HL-60/S4 treated with retinoic acid at 250 ng/mL for 4 days and 3 days (cell line): ENCODE data around the gene MSL3B.

Experiments used
- in situ Hi-C: fragments of 300-500 bp; cut with MboI; formaldehyde crosslinking; loops from 2 replicates; pipeline ENCODE4 v1.7.0; 2022; ENCODE audit warnings: low sequenced_read_pairs

MSL3B gene

DNA sequence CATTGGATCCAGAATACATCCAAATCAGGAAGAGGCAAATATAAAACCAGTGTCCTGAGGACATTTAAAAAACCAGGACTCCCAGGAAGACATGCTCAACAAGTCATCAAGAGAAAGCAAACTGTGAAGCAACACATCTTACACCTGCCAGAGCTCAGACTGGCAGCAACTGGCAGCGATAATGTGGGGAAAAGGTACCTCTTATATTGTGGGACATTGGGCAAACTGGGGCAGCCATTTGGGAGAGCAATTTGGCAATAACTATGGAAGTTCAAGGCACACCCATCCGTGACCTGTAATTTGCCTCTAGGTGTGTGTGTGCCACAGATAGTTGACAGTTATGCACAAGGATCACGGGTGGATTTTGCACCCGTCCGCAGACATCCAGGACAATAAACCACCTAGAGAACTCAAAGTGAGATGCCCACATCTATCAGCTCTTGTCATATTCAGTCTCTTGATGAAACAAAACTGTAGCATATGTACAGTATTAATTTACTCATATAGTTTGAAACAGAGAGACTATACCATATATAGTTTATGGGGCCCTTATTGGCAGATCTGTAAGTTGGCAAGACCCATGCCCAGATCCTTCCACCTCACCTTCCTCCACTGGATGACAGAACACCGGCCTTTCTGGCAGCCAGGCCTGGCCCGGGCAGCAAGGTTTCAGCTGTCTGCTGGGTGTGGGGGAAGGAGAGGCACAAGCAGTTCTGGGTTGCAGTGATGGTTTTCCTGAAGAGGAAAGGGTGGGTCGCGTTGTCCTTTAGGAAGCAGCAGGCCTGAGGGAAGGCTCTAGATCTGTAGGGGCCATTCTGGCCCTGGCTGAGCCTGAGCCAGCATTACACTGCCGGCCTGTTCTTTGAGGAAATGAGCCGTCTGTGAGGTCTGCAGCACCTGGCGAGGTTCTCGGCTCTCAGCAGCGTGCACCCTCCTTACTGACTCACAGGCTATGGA is 32.7 kb downstream of the MSL3B start:
- in situ Hi-C loops, result no loop called here

DNA sequence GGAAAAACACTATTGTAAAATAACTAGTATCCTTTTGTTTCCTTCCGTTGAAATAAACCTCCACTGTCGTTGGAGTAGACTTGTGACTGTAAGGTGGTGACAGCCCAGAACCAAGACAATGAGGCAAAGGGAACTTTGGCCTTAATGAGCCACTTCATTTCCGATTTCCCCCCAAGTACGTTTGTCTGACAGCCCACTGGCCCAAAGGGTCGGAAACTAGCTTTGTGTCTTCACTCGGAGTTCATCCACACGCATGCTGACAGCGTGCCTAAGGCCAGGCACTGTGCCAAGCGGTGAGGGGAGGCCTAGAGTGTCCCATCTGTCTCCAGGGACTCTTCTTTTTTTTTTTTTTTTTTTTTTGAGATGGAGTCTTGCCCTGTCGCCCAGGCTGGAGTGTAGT is 34.8 kb downstream of the MSL3B start:
- in situ Hi-C loops, result no loop called here

DNA sequence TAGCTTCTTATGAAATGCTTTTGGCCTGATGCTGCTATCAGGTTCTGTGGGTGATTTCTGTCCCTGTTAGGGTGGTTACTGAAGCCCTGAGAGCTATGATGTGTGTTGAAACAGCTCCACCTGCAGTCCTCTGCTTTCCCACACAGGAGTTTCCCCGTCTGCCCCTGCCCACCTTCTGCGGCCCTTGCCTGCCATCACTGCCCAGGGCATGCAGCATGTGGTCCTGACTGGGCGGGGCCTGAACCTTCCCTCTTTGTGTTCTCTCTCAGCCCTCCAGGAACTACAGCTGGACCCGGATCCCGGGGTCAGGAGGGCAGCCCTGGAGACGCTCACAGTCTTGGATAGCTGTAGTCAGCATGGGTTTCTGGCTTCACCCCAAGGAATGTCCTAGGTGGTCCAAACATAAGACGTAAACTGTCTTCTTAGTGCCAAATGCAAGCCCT is 35.3 kb downstream of the MSL3B start:
- in situ Hi-C loops, result no loop called here

DNA sequence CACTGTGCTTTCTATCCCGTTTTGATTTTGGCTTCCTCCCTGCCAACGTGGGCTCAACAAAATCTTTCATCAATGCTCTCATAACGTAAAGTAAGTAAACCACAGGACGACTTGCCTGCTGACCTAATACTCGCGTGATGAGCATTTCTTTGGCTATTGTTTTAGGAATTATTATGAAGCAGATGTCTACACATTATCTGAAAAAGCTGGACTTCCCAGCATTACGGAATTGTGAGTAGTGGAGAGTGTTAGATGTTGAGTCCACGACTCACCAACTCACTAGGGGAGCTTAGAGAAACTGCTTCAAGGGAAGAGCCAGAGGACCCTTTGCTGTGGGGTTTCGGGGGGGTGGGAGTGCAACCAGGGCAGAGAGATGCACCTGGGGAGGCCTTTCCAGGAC is 35.8 kb downstream of the MSL3B start:
- in situ Hi-C loops, result no loop called here

DNA sequence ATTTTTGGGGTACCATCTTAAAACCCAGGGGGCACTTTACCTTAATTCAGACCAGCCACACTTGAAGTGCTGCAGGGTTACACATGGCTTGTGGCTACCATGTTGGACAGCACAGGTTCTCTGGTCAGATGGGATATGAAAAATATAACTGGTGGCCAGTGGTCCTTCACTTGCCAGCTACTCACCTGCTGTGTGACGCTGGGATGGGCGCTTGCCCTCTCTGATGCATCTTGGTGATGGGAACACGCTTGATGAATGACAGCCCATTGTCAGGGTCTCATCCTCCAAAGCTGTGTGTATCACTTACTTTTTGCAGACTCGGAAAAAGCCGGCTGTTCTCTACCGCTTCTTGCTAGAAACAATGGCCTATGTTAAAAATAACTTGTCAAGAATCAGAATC is 36.3 kb downstream of the MSL3B start:
- in situ Hi-C loops, result no loop called here

DNA sequence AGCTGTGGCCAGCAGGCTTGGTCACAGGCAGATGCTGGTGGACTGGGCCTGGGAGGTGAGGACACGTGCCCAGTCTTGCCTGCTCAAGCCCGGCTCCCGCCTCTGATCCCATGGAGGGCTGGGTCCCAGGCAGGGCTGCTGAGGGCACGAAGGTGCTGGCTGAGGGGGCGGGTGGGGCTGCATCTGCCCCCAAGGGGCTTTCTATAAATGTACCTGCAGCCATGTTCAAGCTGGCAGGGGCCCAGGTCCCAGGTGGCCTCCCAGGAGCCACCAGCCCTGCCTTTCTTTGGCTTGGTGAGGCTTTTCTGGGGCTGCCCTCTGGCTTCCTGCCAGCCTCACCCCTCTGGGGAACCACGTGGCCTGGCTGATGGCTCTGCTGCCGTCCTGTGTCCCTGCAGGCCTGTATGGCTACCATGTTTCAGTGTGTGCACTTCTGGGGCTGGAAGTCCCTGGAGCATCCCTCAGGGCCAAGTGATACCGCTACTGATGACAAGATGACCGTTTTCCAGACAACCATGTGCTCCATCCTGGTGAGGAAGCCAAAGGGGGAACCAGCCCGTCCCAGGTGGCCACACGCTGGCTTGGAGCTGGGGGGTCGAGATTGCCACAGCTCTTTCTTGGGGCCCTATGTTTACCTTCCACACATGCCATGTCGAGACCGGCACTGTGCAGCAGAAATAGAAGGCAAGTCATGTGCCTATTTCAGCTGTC is 37.0 kb downstream of the MSL3B start:
- in situ Hi-C loops, result no loop called here

DNA sequence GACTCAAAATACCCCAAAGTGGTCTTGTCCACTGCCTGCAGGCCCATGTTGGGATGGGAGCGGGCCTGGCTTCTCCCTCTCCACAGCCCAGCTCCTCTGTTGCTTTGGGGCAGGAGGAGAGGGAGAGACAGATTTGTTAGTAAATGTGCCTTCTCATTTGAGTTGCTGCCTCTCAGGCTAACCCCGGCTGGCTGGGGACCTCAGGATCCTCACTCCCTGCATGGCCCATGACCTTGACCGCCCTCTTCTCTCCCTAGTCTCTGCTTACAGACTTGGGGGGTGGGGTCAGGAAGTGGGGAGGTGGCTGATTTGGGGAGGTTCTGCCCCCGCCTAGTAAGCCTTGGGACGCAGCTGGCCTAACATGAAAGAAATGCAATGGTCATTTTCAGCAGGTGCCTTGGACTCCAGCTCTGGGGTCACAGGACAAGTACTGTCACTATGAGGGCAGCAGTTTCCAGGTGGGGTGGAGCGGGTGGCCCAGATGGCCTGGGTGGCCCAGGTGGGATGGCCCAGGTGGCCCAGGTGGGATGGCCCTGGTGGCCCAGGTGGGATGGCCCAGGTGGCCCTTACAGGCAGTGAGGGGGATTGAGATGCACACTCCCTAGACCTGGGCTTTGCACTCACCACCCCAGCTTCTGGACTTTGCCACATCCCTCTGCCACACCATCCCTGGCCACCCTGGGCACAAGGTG is 37.9 kb downstream of the MSL3B start:
- in situ Hi-C loops, result no loop called here

DNA sequence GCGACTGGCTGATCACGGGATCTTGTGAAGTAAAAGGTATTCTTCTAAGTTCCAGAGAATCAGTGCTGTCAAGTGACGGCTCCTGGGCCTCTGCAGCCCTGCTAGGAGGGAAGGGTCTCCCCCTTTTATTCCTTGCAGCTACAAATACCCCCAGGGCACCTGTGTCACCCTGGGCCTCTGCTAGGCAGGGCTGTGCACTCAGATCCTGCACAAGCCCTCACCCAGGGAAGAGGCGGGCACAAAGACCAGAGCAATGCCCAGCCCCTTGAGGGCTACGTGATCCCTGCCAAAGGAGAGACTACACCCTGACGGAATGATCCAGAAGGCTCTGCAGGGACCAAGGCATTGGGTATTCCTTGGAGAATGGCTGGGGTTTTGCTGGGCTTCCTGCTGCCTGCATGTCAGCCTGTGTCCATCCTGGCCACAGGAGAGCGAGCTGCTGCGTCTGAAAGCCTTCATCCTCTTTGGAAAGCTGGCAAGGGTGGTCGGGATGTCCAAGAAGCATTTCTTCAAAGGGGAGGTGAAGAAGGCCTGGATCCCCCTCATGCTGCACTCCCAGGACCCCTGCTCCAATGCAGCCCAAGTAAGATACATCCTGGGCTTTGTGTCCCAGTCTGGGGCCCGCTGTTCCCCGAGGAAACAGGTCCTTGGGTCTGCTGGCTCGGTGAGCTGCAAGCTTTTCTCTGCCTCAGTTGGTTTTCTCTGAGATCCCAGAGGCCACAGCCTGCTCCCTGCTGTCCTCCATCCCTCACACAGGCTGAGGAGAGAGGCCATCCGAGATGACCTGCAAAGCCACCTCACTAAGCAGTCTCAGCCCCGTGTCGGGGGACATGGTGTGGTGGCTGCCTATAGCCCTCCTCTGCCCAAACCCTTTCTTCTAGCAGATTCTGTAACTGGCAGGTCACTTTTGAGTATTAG is 38.7 kb downstream of the MSL3B start:
- in situ Hi-C loops, result no loop called here

DNA sequence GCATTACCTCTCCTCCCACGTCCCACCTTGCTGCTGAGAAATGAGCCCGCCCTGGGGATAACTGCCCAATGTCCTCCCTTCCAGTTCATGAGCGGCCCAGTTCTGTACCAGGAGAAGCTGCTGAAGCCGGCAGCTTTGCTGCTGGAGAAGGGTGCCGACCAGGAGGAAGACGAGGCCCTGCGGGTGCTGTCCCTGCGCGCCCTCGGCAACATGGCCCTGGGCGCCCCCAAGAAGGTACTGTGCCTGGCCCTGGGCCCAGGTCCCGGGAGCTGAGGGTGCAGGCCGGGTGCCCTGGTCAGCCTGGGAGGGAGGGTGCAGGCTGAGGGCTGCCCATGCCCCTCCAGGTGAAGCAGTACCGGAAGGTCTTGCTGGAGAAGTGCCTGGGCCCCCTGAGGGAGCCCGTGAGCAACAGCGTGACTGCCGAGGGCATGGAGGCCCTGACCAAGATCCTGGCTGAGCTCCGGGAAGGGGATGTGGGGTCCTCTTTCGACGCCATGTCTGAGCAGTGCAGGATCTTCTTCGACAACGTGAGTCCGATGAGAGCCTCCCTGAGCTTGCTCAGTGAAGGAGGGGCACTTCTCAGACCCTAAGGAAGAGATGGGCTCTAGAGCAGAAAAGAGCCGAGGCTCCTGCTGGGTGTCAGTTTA is 39.5 kb downstream of the MSL3B start:
- in situ Hi-C loops, result no loop called here

DNA sequence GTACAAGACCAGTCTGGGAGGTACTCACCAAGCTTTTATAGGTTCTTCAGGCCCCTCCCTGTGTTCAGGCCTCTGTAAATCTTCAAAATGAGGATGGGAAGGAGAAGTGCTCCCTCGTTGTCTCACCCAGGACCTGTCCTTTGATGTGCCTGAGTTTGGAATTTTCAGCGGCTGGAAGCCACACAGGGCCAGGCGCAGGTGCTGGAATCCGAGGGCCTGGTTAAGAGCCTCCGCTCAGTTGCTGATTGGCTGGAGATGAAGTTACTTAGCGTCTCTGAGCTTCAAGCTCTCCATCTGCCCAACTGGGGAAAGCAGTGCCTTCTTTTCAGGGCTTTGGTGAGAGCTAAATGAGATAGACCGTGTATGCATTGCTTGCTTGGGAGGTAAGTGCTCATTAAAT is 43.8 kb downstream of the MSL3B start:
- in situ Hi-C loops, result no loop called here

DNA sequence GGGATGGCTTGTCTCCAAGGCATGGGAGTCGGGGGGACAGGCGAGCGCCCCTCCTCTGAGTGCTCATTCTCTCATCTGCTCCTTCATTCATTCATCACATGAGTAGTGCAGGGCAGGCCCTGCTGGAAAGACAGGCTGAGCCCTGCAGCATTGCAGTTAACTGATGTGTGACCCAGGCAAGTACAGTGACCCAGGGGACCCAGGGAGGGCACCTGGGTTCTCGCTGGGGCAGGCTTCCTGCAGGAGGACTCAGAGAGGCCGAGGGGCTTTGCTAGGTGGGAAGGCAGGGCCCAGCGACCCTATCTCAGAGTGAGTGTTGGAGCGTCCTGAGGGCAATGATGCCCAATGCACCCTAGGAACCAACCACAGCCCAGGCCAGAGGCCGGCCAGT is 44.5 kb downstream of the MSL3B start:
- in situ Hi-C loops, result no loop called here

DNA sequence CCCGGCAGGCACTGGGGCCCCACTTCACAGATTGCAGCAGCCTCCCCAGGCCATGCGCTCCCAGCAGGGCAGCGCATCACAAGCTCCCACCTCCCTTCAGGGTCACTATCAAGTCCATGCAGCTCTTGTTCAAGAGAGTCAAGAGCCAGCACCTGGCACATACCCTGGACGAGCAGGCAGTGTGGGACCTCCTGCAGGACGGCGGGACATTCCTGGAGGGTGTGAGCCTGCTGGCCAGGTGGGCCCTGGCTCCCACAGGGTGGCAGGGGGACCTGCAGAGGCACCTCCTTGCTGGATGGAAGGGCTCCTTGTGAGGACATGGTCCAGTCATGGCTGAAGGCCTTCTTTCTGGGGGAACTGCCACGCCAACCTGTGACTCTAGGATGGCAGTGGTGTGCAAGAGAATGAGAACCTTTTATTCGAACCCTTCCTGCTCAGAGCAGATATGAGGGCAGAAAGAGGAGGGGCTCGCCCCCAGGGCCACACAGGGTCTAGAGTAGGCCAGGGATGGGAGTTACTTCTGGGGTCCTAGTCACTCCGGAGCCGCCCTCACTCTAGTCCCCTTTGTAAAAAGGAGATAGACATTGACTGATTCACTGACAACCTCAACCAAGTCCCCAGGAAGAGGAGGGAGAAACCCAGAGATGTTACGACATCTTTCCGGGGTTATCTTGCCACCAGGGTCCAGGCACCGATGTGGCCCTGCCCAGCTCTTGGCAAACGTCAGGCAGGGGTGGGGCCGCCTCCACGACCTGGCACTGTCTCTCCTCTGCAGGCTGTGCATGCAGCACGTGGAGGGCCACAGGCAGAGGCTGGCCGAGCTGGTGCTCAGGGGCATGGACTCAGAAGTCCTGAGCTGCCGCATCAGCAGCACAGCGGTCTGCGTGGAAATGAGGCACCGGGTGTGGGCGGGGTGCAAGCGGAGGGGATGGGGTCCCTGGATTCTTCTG is 45.1 kb downstream of the MSL3B start:
- in situ Hi-C loops, result no loop called here

DNA sequence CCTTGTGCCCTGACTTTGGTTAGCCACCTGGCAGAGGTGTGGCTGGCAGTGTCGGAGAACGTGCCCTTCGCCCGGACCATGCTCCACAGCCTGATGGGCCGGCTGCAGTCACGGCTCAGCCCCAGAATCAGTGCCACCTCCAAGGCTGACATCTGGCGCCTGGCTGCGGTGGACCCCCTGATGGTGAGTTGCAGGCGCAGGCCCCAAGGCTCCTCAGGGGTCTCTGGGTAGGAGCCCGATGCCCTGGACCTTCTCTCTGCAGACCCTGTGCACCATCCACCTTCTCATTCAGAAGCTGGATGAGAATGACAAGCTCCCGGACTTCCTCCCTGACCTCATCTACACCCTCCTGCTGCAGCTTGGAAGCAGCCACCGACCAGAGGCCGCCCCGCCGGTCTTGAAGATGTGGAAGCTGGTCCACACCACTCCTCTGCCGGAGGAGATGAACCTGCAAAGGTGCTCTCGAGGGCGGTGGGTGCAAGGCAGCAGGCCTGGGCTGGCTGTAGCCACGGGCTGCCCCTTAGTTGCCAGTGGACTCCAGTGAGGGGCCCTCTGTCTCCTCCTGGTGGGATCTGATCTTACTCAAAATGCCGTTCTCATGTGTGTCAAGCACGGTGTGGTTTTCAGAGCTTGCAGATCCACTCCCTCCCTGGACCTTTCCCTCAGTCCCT is 46.0 kb downstream of the MSL3B start:
- in situ Hi-C loops, result no loop called here

DNA sequence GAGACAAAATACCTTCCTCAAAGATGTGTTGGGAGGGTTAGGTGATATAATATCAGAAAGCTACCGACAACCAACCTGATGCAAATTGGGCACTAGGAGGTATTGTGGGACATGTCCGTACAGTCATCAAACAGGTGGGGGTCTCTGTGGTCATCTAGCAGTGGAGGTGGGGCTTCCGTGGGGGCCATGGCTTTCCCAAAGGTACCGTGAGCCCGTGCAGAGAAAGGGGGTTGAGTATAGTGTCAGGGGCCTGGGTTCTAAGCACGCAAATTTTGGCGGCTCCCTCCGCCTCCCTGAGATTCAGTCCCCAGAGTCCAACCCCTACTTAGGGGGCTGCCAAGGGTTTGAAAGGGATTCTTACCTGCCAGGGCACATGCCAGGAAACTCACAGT is 46.5 kb downstream of the MSL3B start:
- in situ Hi-C loops, result no loop called here

DNA sequence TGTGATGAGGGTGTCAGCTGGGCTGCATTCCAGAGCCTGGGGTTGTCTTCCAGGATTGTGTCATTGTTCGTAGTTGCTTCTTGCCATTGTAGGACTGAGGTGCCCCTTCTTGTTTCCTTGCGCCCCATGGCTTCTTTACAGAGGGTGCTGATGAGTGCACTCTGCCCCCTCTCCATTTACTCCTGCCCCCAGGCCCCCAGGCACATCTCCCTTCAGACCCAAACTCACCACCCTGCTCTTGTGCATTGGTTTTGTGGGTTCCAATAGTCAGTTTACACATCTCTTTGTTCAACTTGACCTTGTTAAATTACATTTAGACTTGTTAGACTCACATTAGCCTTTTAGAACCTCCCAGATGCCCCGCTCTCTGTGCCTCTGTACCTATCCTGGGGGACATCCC is 47.0 kb downstream of the MSL3B start:
- in situ Hi-C loops, result no loop called here

DNA sequence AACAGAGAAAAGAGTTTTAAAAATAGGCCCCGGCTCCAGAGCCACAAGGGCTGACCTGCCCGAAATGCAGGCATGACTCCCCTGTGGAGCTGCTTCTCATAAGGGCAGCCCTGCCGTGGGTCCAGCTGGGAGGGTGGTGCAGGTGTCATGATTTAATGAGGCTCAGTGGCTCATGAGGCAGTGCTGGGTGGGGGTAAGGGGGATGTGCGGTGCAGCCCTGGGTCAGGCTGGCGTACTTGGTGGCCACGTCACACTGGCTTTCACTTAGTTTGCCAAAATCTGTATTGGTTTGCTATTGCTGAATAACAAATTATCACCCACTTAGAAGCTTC is 47.4 kb downstream of the MSL3B start:
- in situ Hi-C loops, result no loop called here

DNA sequence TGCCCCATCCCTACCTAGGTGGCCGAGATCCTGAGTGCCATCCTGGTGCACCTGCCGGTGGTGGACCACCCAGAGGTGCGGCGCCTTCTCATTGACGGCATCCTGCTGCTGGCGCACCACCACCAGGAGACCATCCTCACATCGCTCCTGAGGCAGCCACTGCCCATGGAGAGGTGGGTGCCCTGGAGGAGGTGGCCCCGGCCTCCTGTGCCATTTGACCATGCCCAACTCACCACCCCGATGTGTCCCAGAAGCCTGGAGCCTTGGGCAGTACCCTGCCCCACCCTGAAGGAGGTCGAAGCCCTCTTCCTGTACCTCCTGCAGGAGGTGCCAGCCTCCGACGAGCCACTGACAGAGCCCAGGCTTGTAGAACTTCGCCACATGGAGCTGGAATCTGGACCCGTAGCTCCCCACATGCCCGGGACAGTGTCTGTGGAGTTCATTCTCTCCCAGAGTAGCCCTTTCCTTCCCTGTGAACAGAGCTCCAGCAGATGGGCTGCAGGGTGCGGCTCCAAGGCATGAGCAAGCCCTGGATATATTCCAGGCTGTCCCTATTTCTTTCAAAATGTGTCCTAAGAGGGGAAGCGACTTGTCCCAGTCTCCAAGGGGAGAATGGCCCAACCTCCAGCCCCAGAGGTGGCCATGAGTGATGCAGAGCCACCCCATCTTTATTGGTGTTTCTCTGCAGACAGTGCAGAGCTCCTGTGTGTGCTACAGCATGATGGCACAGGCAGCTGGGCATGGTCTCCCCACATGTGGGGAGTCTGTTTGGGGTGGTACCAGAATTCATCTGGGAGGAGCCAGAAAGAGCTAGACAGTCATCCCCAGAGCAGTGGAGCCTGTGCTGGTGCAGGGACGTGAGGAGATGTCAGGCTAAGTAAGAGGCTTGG is 48.1 kb downstream of the MSL3B start:
- in situ Hi-C loops, result no loop called here
